IPS-NIHi11 (cell line): ENCODE data around the gene TEX261.

Experiments
- DNase-seq: peaks from one replicate; pipeline ENCODE4 v3.0.0; 2012; ENCODE audit warnings: mixed read lengths, low spot score

The TEX261 gene

GRCh38 chr2:70936165-70936978, 58.3 kb downstream of the TEX261 start:
- no peak for DNase-seq
